Measurements from ENCODE around the gene MIAT. TPM values are rescaled to one million over a fixed set of nuclear protein-coding genes. Genes with fewer than 3 reads are reported as not detected.

Gene MIAT
- total and polyA plus RNA-seq, 9 of the 15 experiments (the other 6 are each of a cell fraction or from before 2014, with no cell fraction given): 0.03 to 0.93 (median 0.34) TPM

DNA sequence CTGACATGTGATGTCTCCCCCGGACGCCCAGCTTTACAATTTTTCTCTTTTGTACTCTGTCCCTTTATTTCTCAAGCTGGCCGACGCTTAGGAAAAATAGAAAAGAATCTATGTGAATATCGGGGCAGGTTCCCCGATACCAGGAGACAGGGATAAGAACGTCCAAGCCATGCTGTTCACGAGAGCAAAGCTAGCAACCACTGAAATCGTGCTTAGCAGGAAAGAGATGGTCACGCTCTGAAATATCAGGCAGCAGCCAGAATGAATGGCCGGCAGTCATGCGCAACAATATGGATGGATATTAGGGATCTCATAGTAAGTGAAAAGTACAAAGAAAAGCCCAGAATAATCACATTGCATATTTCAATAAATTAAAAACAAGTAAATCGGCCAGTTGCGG, 43.1 kb upstream of the MIAT start:
- ATAC-seq (no peak), DNase-seq (ENCODE audit: extremely low read depth in 1 of 4, low spot score in 3 of 4) (no peak), FAIRE-seq (no peak)
- Histone ChIP-seq H2AFZ (ENCODE audit: low read depth, low read length) (0 out of 2 replicates have a peak overlapping the region, but pooled peaks have one; percentile 40), H3K79me2 (ENCODE audit: control insufficient read depth, insufficient read depth, low read length) (no peaks in the 10 kb centered on the region), H3K36me3 (ENCODE audit: control insufficient read depth, insufficient read depth, low read length) (no peaks in the 10 kb centered on the region), H3K9ac (ENCODE audit: insufficient read depth in 1 of 2, low read depth in 2 of 2, low read length in 2 of 2) (no peak overlapping the region), H4K20me1 (replicated peaks; ENCODE audit: control insufficient read depth, insufficient read depth, low read length) (no peaks in the 10 kb centered on the region), H3K4me3 (no peak overlapping the region), H3K9me1 (ENCODE audit: control insufficient read depth, insufficient read depth, low read length) (no peaks in the 10 kb centered on the region), H3K9me3 (replicated peaks; ENCODE audit: control insufficient read depth, insufficient read depth, low read depth, low read length) (no peaks in the 10 kb centered on the region), H3K27me3 (ENCODE audit: control insufficient read depth in 2 of 2, insufficient read depth in 2 of 2, low read length in 2 of 2) (no peaks in the 10 kb centered on the region), H3K4me2 (ENCODE audit: insufficient read depth, low read length) (no peak overlapping the region), H3K4me1 (replicated peaks in 1 of 2; ENCODE audit: control insufficient read depth in 2 of 2, insufficient read depth in 2 of 2, low read length in 2 of 2) (peaks cover 32 to 41% of the 10 kb centered on the region in 2 experiments), H3K27ac (ENCODE audit: extremely low read depth, low read depth, low read length) (no peak overlapping the region)
- WGBS (ENCODE audit: insufficient coverage, low coverage, missing lambda C conversion rate): 71% methylated on average over 14 of the region's 14 CpGs
- no TSS peak for BruUV-seq (replicated peaks)
- ChIA-PET CTCF (ENCODE audit: low intra/inter-chr PET ratio) (no interaction called here), POLR2A (no interaction called here)
- no peak for TF ChIP-seq E2F3 (CRISPR knock-in tag; IDR thresholded peaks at IDR 0.05)
- TF ChIP-seq NR2F6 (CRISPR knock-in tag; IDR thresholded peaks at IDR 0.05): no peak
- no peak for TF ChIP-seq KLF1 (tag; IDR thresholded peaks at IDR 0.05)
- no peak for TF ChIP-seq ZNF133 (CRISPR knock-in tag; IDR thresholded peaks at IDR 0.05)
- TF ChIP-seq ATF1 (CRISPR knock-in tag; IDR thresholded peaks at IDR 0.05): no peak
- no peak for TF ChIP-seq ATF1 (tag; IDR thresholded peaks at IDR 0.05)
- no peak for TF ChIP-seq ZNF740 (CRISPR knock-in tag; IDR thresholded peaks at IDR 0.05)
- TF ChIP-seq ZNF740 (tag; IDR thresholded peaks at IDR 0.05): no peak
- TF ChIP-seq, protein P1, sequence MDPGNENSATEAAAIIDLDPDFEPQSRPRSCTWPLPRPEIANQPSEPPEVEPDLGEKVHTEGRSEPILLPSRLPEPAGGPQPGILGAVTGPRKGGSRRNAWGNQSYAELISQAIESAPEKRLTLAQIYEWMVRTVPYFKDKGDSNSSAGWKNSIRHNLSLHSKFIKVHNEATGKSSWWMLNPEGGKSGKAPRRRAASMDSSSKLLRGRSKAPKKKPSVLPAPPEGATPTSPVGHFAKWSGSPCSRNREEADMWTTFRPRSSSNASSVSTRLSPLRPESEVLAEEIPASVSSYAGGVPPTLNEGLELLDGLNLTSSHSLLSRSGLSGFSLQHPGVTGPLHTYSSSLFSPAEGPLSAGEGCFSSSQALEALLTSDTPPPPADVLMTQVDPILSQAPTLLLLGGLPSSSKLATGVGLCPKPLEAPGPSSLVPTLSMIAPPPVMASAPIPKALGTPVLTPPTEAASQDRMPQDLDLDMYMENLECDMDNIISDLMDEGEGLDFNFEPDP (CRISPR knock-in tag; IDR thresholded peaks at IDR 0.05): no peak
- TF ChIP-seq, protein P2, sequence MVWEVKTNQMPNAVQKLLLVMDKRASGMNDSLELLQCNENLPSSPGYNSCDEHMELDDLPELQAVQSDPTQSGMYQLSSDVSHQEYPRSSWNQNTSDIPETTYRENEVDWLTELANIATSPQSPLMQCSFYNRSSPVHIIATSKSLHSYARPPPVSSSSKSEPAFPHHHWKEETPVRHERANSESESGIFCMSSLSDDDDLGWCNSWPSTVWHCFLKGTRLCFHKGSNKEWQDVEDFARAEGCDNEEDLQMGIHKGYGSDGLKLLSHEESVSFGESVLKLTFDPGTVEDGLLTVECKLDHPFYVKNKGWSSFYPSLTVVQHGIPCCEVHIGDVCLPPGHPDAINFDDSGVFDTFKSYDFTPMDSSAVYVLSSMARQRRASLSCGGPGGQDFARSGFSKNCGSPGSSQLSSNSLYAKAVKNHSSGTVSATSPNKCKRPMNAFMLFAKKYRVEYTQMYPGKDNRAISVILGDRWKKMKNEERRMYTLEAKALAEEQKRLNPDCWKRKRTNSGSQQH (CRISPR knock-in tag; IDR thresholded peaks at IDR 0.05): no peak
- TF ChIP-seq, protein P3, sequence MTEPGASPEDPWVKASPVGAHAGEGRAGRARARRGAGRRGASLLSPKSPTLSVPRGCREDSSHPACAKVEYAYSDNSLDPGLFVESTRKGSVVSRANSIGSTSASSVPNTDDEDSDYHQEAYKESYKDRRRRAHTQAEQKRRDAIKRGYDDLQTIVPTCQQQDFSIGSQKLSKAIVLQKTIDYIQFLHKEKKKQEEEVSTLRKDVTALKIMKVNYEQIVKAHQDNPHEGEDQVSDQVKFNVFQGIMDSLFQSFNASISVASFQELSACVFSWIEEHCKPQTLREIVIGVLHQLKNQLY (CRISPR knock-in tag; conservative IDR thresholded peaks at IDR 0.05): no peak
- TF ChIP-seq TBP (optimal IDR thresholded peaks at IDR 0.05; ENCODE audit: low read depth, low read length): no peak
- TF ChIP-seq, protein P4, sequence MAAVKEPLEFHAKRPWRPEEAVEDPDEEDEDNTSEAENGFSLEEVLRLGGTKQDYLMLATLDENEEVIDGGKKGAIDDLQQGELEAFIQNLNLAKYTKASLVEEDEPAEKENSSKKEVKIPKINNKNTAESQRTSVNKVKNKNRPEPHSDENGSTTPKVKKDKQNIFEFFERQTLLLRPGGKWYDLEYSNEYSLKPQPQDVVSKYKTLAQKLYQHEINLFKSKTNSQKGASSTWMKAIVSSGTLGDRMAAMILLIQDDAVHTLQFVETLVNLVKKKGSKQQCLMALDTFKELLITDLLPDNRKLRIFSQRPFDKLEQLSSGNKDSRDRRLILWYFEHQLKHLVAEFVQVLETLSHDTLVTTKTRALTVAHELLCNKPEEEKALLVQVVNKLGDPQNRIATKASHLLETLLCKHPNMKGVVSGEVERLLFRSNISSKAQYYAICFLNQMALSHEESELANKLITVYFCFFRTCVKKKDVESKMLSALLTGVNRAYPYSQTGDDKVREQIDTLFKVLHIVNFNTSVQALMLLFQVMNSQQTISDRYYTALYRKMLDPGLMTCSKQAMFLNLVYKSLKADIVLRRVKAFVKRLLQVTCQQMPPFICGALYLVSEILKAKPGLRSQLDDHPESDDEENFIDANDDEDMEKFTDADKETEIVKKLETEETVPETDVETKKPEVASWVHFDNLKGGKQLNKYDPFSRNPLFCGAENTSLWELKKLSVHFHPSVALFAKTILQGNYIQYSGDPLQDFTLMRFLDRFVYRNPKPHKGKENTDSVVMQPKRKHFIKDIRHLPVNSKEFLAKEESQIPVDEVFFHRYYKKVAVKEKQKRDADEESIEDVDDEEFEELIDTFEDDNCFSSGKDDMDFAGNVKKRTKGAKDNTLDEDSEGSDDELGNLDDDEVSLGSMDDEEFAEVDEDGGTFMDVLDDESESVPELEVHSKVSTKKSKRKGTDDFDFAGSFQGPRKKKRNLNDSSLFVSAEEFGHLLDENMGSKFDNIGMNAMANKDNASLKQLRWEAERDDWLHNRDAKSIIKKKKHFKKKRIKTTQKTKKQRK (IDR thresholded peaks at IDR 0.05; ENCODE audit: borderline replicate concordance, low read depth, low read length): no peak
- TF ChIP-seq KLF16 (IDR thresholded peaks at IDR 0.05): no peak
- TF ChIP-seq, protein P5, sequence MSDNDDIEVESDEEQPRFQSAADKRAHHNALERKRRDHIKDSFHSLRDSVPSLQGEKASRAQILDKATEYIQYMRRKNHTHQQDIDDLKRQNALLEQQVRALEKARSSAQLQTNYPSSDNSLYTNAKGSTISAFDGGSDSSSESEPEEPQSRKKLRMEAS (CRISPR knock-in tag; IDR thresholded peaks at IDR 0.05): no peak
- intact Hi-C loops (cut with micrococcal nuclease) (no loop called here), in situ Hi-C loops (cut with MboI) (no loop called here)
